IMR-90 (cell line): ENCODE results near the gene POMZP3. TPM values are rescaled to one million over a fixed set of nuclear protein-coding genes. Genes with fewer than 3 reads are reported as not detected.
"Not testable (repeated sequence)": the region's sequence is repeated elsewhere in the genome, so short reads cannot be mapped to it uniquely, and the experiment has no call there.

Source experiments
- ATAC-seq: fragments of 200-7000 bp; cut with Tn5 transposase; 2 replicates; pipeline ENCODE4 v1.9.1; 2020; ENCODE audit warnings: low read depth, mild to moderate bottlenecking, moderate library complexity
- BruUV-seq: library from RNA; stranded (reverse); fragments of 400-500 nt; replicated peaks from 2 replicates; lab custom pipeline; 2021; lab: Mats Ljungman, UMichigan
- CTCF ChIA-PET: fragments of 300-600 bp; formaldehyde crosslinking; extraction: SDS; loops from one replicate; lab custom pipeline; 2021; ENCODE audit warnings: antibody characterized with exemption; lab: Yijun Ruan, JAX
- POLR2A ChIA-PET: fragments of 300-600 bp; sonication (Branson Sonifier 250); formaldehyde crosslinking; loops from one replicate; lab custom pipeline; 2022; ENCODE audit warnings: antibody characterized with exemption; ENCODE audit not compliant: unreplicated experiment; lab: Charles Lee
- DNase-seq: peaks from one replicate; pipeline ENCODE4 v3.0.0; 2013
- H2AFZ ChIP-seq: replicated peaks from 2 replicates; pipeline ENCODE3; 2013; ENCODE audit warnings: low read length, mild to moderate bottlenecking; ENCODE audit not compliant: poor library complexity
- H2AK5ac ChIP-seq: 2 replicates; pipeline ENCODE4 v1.6.1; 2013; ENCODE audit warnings: low read depth, low read length, inconsistent platforms
- H2AK9ac ChIP-seq: replicated peaks from 2 replicates; pipeline ENCODE3; 2013; ENCODE audit warnings: mild to moderate bottlenecking, low read depth, low read length, moderate library complexity; ENCODE audit not compliant: poor library complexity
- H2BK120ac ChIP-seq: 2 replicates; pipeline ENCODE4 v1.6.1; 2013; ENCODE audit warnings: low read depth, low read length, inconsistent platforms
- H2BK15ac ChIP-seq: 3 replicates; pipeline ENCODE4 v1.6.1; 2013; ENCODE audit warnings: low read depth, low read length, inconsistent platforms
- H2BK20ac ChIP-seq: 2 replicates; pipeline ENCODE4 v1.6.1; 2013; ENCODE audit warnings: low read depth, mild to moderate bottlenecking, inconsistent platforms, low read length, moderate library complexity
- H2BK5ac ChIP-seq: 2 replicates; pipeline ENCODE4 v1.6.1; 2013; ENCODE audit warnings: mild to moderate bottlenecking, low read depth, low read length, inconsistent platforms; ENCODE audit not compliant: poor library complexity, severe bottlenecking
- H3K14ac ChIP-seq: replicated peaks from 2 replicates; pipeline ENCODE4 v1.6.1; 2013; ENCODE audit warnings: low read depth, low read length, inconsistent platforms
- H3K18ac ChIP-seq: 2 replicates; pipeline ENCODE4 v1.6.1; 2013; ENCODE audit warnings: low read depth, low read length, control low read depth
- H3K23ac ChIP-seq: 2 replicates; pipeline ENCODE4 v1.6.1; 2013; ENCODE audit warnings: low read depth, low read length, inconsistent platforms
- H3K27ac ChIP-seq: 2 replicates; pipeline ENCODE4 v1.5.1; 2013; ENCODE audit warnings: mild to moderate bottlenecking, control low read depth, low read length; ENCODE audit not compliant: insufficient read depth
- H3K27me3 ChIP-seq: 2 replicates; pipeline ENCODE4 v1.6.1; 2013; ENCODE audit warnings: low read length; ENCODE audit not compliant: control insufficient read depth, insufficient read depth
- H3K36me3 ChIP-seq: 2 replicates; pipeline ENCODE4 v1.6.1; 2013; ENCODE audit warnings: low read length, mixed read lengths; ENCODE audit not compliant: control insufficient read depth, insufficient read depth
- H3K4ac ChIP-seq: 2 replicates; pipeline ENCODE4 v1.6.1; 2013; ENCODE audit warnings: low read depth, low read length, inconsistent platforms
- H3K4me1 ChIP-seq: 2 replicates; pipeline ENCODE4 v1.6.1; 2013; ENCODE audit warnings: low read length, mixed read lengths; ENCODE audit not compliant: control insufficient read depth, insufficient read depth
- H3K4me2 ChIP-seq: 2 replicates; pipeline ENCODE4 v1.6.1; 2013; ENCODE audit warnings: low read depth, mild to moderate bottlenecking, control low read depth, low read length, moderate library complexity
- H3K4me3 ChIP-seq: 2 replicates; pipeline ENCODE4 v1.5.1; 2013; ENCODE audit warnings: low read depth, mild to moderate bottlenecking, control low read depth, low read length, moderate library complexity; ENCODE audit not compliant: insufficient read depth
- H3K56ac ChIP-seq: 2 replicates; pipeline ENCODE4 v1.6.1; 2013; ENCODE audit warnings: low read length, inconsistent platforms; ENCODE audit not compliant: insufficient read depth; ENCODE audit errors: extremely low read depth
- H3K79me1 ChIP-seq, 2 experiments: 2 replicates each; pipeline ENCODE4 v1.6.1; 2013; ENCODE audit warnings: low read length in 2 of 2, inconsistent platforms in 1 of 2, low read depth in 1 of 2
- H3K9ac ChIP-seq: 2 replicates; pipeline ENCODE4 v1.6.1; 2013; ENCODE audit warnings: low read depth, low read length, control low read depth
- H3K9me1 ChIP-seq: 2 replicates; pipeline ENCODE4 v1.6.1; 2013; ENCODE audit warnings: low read length, inconsistent platforms; ENCODE audit not compliant: insufficient read depth
- H3K9me3 ChIP-seq: 2 replicates; pipeline ENCODE4 v1.6.1; 2013; ENCODE audit warnings: low read length; ENCODE audit not compliant: control insufficient read depth, insufficient read depth
- H4K20me1 ChIP-seq: 2 replicates; pipeline ENCODE4 v1.6.1; 2013; ENCODE audit warnings: low read length, inconsistent platforms; ENCODE audit not compliant: insufficient read depth
- H4K5ac ChIP-seq: 2 replicates; pipeline ENCODE4 v1.6.1; 2013; ENCODE audit warnings: mild to moderate bottlenecking, low read depth, low read length, control low read depth
- H4K8ac ChIP-seq, 2 experiments: 2 replicates each; pipeline ENCODE4 v1.6.1; 2013; ENCODE audit warnings: low read depth in 2 of 2, low read length in 2 of 2, control low read depth in 1 of 2, inconsistent platforms in 1 of 2
- H4K91ac ChIP-seq: 2 replicates; pipeline ENCODE4 v1.6.1; 2013; ENCODE audit warnings: low read depth, low read length, inconsistent platforms; ENCODE audit not compliant: insufficient read depth
- WGBS, 2 experiments: methylation state at CpG; one replicate each; pipeline versions ENCODE4 v1.1.5 to v1.1.7; 2013; ENCODE audit warnings: missing lambda C conversion rate in 2 of 2; ENCODE audit not compliant: insufficient read length in 1 of 2; ENCODE audit errors: extremely low coverage in 2 of 2; 5-methylcytosine and 5-hydroxymethylcytosine counted together
- dilution Hi-C: fragments of 300-500 bp; cut with HindIII; formaldehyde crosslinking; loops from one replicate; pipeline ENCODE4 v1.14.3; 2018; ENCODE audit warnings: low sequenced_read_pairs; ENCODE audit not compliant: unreplicated experiment
- in situ Hi-C: fragments of 300-500 bp; cut with MboI; formaldehyde crosslinking; loops from 3 replicates; pipeline ENCODE4 v1.14.3; 2019; ENCODE audit warnings: low sequenced_read_pairs, inconsistent platforms, mixed read lengths
- intact Hi-C: fragments of 100-400 bp; cut with micrococcal nuclease; formaldehyde crosslinking; loops from 2 replicates; pipeline ENCODE4 v1.10.0; 2022
- polyA plus RNA-seq, 3 experiments: library from polyadenylated mRNA; depleted of rRNA; stranded (reverse); fragments of >200 nt; gene quantifications; 2 replicates each; pipeline ENCODE4 v1.2.3, GENCODE V29; 2012; ENCODE audit warnings: low replicate concordance in 1 of 3
- total RNA-seq: library from RNA; depleted of rRNA; stranded (reverse); fragments of >200 nt; gene quantifications from 2 replicates; pipeline ENCODE4 v1.2.3, GENCODE V29; 2012

The POMZP3 gene
- total and polyA plus RNA-seq, 2 of the 4 experiments (the other 2 are of a cell fraction): 1.4 to 4.8 TPM

- H3K4me1 ChIP-seq, H2AK9ac ChIP-seq, H2BK5ac ChIP-seq, DNase-seq, H3K27me3 ChIP-seq, H2BK20ac ChIP-seq, H3K23ac ChIP-seq, H3K4me3 ChIP-seq, H3K9me1 ChIP-seq, H3K18ac ChIP-seq, H2AFZ ChIP-seq, H2BK15ac ChIP-seq, H4K91ac ChIP-seq, POLR2A ChIA-PET, H3K27ac ChIP-seq, H3K9me3 ChIP-seq, dilution Hi-C loops, BruUV-seq, H4K20me1 ChIP-seq, H3K9ac ChIP-seq, H3K56ac ChIP-seq, ATAC-seq, H3K14ac ChIP-seq, H4K5ac ChIP-seq, H3K4ac ChIP-seq, H3K36me3 ChIP-seq, H2BK120ac ChIP-seq, H2AK5ac ChIP-seq, H3K4me2 ChIP-seq, intact Hi-C loops, CTCF ChIA-PET, in situ Hi-C loops, H4K8ac ChIP-seq: not testable (repeated sequence)
- H3K79me1 ChIP-seq: peaks cover 6 to 18% of the 10 kb centered on the region in 2 experiments
- no CpG with 5 or more reads among the region's 2 CpGs for WGBS, 2 experiments
These were observed 51.6 kb downstream of the POMZP3 start for GRCh38 chr7:76575431-76575830.

- H2BK120ac ChIP-seq, H3K9ac ChIP-seq, H3K36me3 ChIP-seq, H2BK5ac ChIP-seq, H3K27ac ChIP-seq, H3K14ac ChIP-seq, H3K4ac ChIP-seq, H2AK5ac ChIP-seq, H3K56ac ChIP-seq, H2BK15ac ChIP-seq, in situ Hi-C loops, H3K23ac ChIP-seq, H2BK20ac ChIP-seq, H3K4me1 ChIP-seq, DNase-seq, H4K8ac ChIP-seq, dilution Hi-C loops, intact Hi-C loops, POLR2A ChIA-PET, H2AFZ ChIP-seq, H4K5ac ChIP-seq, H4K91ac ChIP-seq, H3K27me3 ChIP-seq, CTCF ChIA-PET, H3K9me3 ChIP-seq, H3K4me2 ChIP-seq, H3K4me3 ChIP-seq, H3K9me1 ChIP-seq, ATAC-seq, BruUV-seq, H3K18ac ChIP-seq, H2AK9ac ChIP-seq: not testable (repeated sequence)
- Histone ChIP-seq H4K20me1 (peaks cover 10% of the 10 kb centered on the region), H3K79me1 (peaks cover 6 to 30% of the 10 kb centered on the region in 2 experiments)
- WGBS, 2 experiments: no CpG with 5 or more reads among the region's 3 CpGs
These were observed 54.8 kb downstream of the POMZP3 start for GRCh38 chr7:76572296-76572695.
